Right lobe of liver (tissue), 6 donors: ENCODE data around the gene WDFY2. TPM values are rescaled to one million over a fixed set of nuclear protein-coding genes. Genes with fewer than 3 reads are reported as not detected.
A peak's percentile ranks its signal among the peaks of the same experiment; 100 is the strongest.

Experiments used
- ATAC-seq, 4 donors: fragments of 200-7000 bp; cut with Tn5 transposase; one replicate each; pipeline ENCODE4 v1.9.1; 2020; ENCODE audit warnings: mild to moderate bottlenecking in 4 of 4, moderate library complexity in 4 of 4
- DNase-seq, 3 donors: peaks; one replicate each; pipeline ENCODE4 v3.0.0-alpha.2; 2020
- H3K27ac ChIP-seq, 3 donors: fragments of 200-600 bp; one replicate each; pipeline ENCODE4 v1.8.0; 2022
- H3K27me3 ChIP-seq, 2 donors: fragments of 200-600 bp; one replicate each; pipeline ENCODE4 v1.8.0; 2022
- H3K36me3 ChIP-seq, 4 donors: fragments of 200-600 bp; sonication (generic) in 1 of 4; one replicate each; pipeline versions ENCODE4 v1.5.1 to v1.8.0; 2017 to 2022; ENCODE audit warnings: control low read depth in 1 of 4
- H3K4me1 ChIP-seq, 4 donors: fragments of 200-600 bp; sonication (generic) in 1 of 4; one replicate each; pipeline versions ENCODE4 v1.5.1 to v1.8.0; 2017 to 2022; ENCODE audit warnings: control low read depth in 1 of 4
- H3K4me3 ChIP-seq, 3 donors: fragments of 200-600 bp; one replicate each; pipeline ENCODE4 v1.8.0; 2022
- H3K9me3 ChIP-seq, 4 donors: fragments of 200-600 bp; sonication (generic) in 1 of 4; one replicate each; pipeline versions ENCODE4 v1.5.1 to v1.8.0; 2017 to 2022; ENCODE audit warnings: control low read depth in 1 of 4
- CTCF ChIP-seq, 4 donors: fragments of 200-600 bp in 3 of 4; fragments of 450-650 bp in 1 of 4; IDR thresholded peaks; one replicate each; pipeline versions ENCODE4 v1.5.1 to v1.8.0; 2016 to 2022; ENCODE audit warnings: antibody characterized with exemption in 4 of 4, mild to moderate bottlenecking in 2 of 4
- POLR2A ChIP-seq: fragments of 450-650 bp; IDR thresholded peaks from one replicate; pipeline ENCODE4 v1.6.1; 2017; ENCODE audit warnings: antibody characterized with exemption, mild to moderate bottlenecking
- WGBS: methylation state at CpG from one replicate; pipeline ENCODE4 v1.1.6; 2018; ENCODE audit warnings: low coverage, low lambda C conversion rate; ENCODE audit not compliant: insufficient coverage; ENCODE audit errors: missing lambda C conversion rate; 5-methylcytosine and 5-hydroxymethylcytosine counted together
- intact Hi-C, 2 donors: fragments of 100-400 bp; cut with DNase I; formaldehyde crosslinking; loops; one replicate each; pipeline versions ENCODE4 v1.11.2 to v1.14.1; 2022
- total RNA-seq, 6 experiments: library from RNA; depleted of rRNA in 2 of 6; stranded (reverse); fragments of >200 nt in 2 of 6; fragmentation: NEBNext Ultra II Directional in 3 of 6; extraction: Animal tissue kit (Norgen Biotek cat#: 25700) in 3 of 6; gene quantifications; one replicate each; pipeline versions ENCODE4 v1.1.0 to v1.2.4, GENCODE V29; 2016 to 2023
- donor health status: DM: no; HTN: yes; CAD: no.
- donor health status: DM: no; HTN: no; CAD: no.
- donor health status: DM: no; HTN: no; CAD: no.
- donor health status: DM: no; HTN: yes; CAD: no.
- donor health status: DM: no; HTN: yes; CAD: no.

Gene WDFY2
- total RNA-seq, 6 experiments from 2014 or later = 4.5 to 12.0 (median 7.3) TPM

GRCh38 chr13:51719394-51719793 is 135.1 kb downstream of the WDFY2 start:
- peaks cover 0 to 2% (median 0%) of the 10 kb centered on the region in 4 donors for H3K36me3 ChIP-seq
- no peaks in the 10 kb centered on the region for H3K27me3 ChIP-seq
- H3K9me3 ChIP-seq = no peaks in the 10 kb centered on the region
- no peak overlapping the region for H3K4me3 ChIP-seq
- intact Hi-C loops = no loop called here
- DNase-seq = no peak
- WGBS = no CpG with 5 or more reads among the region's 1 CpG
- H3K27ac ChIP-seq = no peak overlapping the region
- TF ChIP-seq CTCF (IDR thresholded peaks at IDR 0.05) = no peak
- TF ChIP-seq POLR2A = no peak
- ATAC-seq = no peak
- no peaks in the 10 kb centered on the region for H3K4me1 ChIP-seq

- TF ChIP-seq POLR2A (no peak), CTCF (IDR thresholded peaks at IDR 0.05) (no peak)
- intact Hi-C loops = no loop called here
- 64% methylated on average over 3 of the region's 3 CpGs for WGBS
- Histone ChIP-seq H3K4me1 (peaks cover 0 to 2% (median 0%) of the 10 kb centered on the region in 4 donors), H3K9me3 (no peaks in the 10 kb centered on the region), H3K27ac (peak overlapping the region in 1 of 3 donors; percentile 3), H3K36me3 (peaks cover 0 to 2% (median 0%) of the 10 kb centered on the region in 4 donors), H3K4me3 (no peak overlapping the region), H3K27me3 (no peaks in the 10 kb centered on the region)
- peak; percentile 18 to 73 (median 38) for ATAC-seq
- DNase-seq = no peak
Measured at GRCh38 chr13:51721496-51721895, 137.2 kb downstream of the WDFY2 start.

- Histone ChIP-seq H3K4me3 (no peak overlapping the region), H3K9me3 (no peaks in the 10 kb centered on the region), H3K27me3 (no peaks in the 10 kb centered on the region), H3K36me3 (peaks cover 0 to 2% (median 0%) of the 10 kb centered on the region in 4 donors), H3K4me1 (peaks cover 0 to 23% (median 9%) of the 10 kb centered on the region in 4 donors), H3K27ac (no peak overlapping the region)
- no peak for ATAC-seq
- no peak for TF ChIP-seq POLR2A
- TF ChIP-seq CTCF (IDR thresholded peaks at IDR 0.05) = no peak
- intact Hi-C loops = no loop called here
- no peak for DNase-seq
- 90% methylated on average over 6 of the region's 6 CpGs for WGBS
Measured at GRCh38 chr13:51723529-51723928, 139.3 kb downstream of the WDFY2 start.

GRCh38 chr13:51724721-51725120 is 140.5 kb downstream of the WDFY2 start:
- no peak for TF ChIP-seq CTCF (IDR thresholded peaks at IDR 0.05)
- TF ChIP-seq POLR2A = no peak
- H3K27ac ChIP-seq = no peak overlapping the region

More at GRCh38 chr13:51724721-51725120, 140.5 kb downstream of the WDFY2 start:
- H3K4me1 ChIP-seq = peaks cover 0 to 32% (median 10%) of the 10 kb centered on the region in 4 donors
- DNase-seq = no peak
- no peaks in the 10 kb centered on the region for H3K27me3 ChIP-seq
- no peaks in the 10 kb centered on the region for H3K9me3 ChIP-seq
- no peak for ATAC-seq
- intact Hi-C loops = no loop called here
- no peak overlapping the region for H3K4me3 ChIP-seq
- H3K36me3 ChIP-seq = peaks cover 0 to 2% (median 0%) of the 10 kb centered on the region in 4 donors
